ENCODE results near the gene LRP1-AS.

Gene LRP1-AS

GRCh38 chr12:57154804-57155434, 7.5 kb upstream of the LRP1-AS start:
- no peak overlapping the region for H3K4me3 ChIP-seq (ENCODE audit: low read length in 2 of 2)
- no peak overlapping the region for H2BK120ac ChIP-seq (ENCODE audit: low read depth, low read length)
- H2AK5ac ChIP-seq (ENCODE audit: low read depth, low read length), result no peak overlapping the region
- H2AFZ ChIP-seq (ENCODE audit: low read length), result no peak overlapping the region
- H3K9me3 ChIP-seq (replicated peaks in 1 of 2; ENCODE audit: control insufficient read depth in 2 of 2, insufficient read depth in 1 of 2, low read depth in 1 of 2, low read length in 2 of 2), result no peaks in the 10 kb centered on the region
- no peak overlapping the region for H3K9ac ChIP-seq (ENCODE audit: low read depth, low read length, poor library complexity)
- H2BK5ac ChIP-seq (ENCODE audit: low read length), result no peak overlapping the region
- H3K4me2 ChIP-seq (ENCODE audit: insufficient read depth, low read length, poor library complexity, severe bottlenecking), result no peak overlapping the region
- no peak overlapping the region for H2BK12ac ChIP-seq (ENCODE audit: low read length)
- H4K91ac ChIP-seq (ENCODE audit: low read depth, low read length, poor library complexity), result no peak overlapping the region
- no peak overlapping the region for H3K4ac ChIP-seq (ENCODE audit: low read length)
- no peak for DNase-seq (ENCODE audit: low spot score)
- H2BK15ac ChIP-seq (ENCODE audit: low read length), result no peak overlapping the region
- peaks cover 1 to 3% of the 10 kb centered on the region in 2 donors for H3K4me1 ChIP-seq (ENCODE audit: control insufficient read depth in 2 of 2, insufficient read depth in 1 of 2, low read depth in 1 of 2, low read length in 2 of 2)
- H3K23ac ChIP-seq (ENCODE audit: low read depth, low read length, poor library complexity), result no peak overlapping the region
- H3K79me1 ChIP-seq (ENCODE audit: low read depth, low read length), result no peaks in the 10 kb centered on the region
- H3K27ac ChIP-seq (replicated peaks; ENCODE audit: low read length), result no peak overlapping the region
- no peaks in the 10 kb centered on the region for H3K27me3 ChIP-seq (ENCODE audit: control insufficient read depth in 3 of 3, insufficient read depth in 3 of 3, low read depth in 1 of 3, low read length in 3 of 3)
- H3K18ac ChIP-seq (ENCODE audit: low read length), result no peak overlapping the region
- peaks cover 46 to 96% of the 10 kb centered on the region in 2 donors for H3K36me3 ChIP-seq (replicated peaks in 1 of 2; ENCODE audit: control insufficient read depth in 2 of 2, insufficient read depth in 2 of 2, low read length in 2 of 2)
- WGBS, 2 donors (ENCODE audit: extremely low coverage in 2 of 2, insufficient read length in 2 of 2, insufficient replicate concordance in 1 of 2), result no CpG with 5 or more reads among the region's 5 CpGs
- no peak overlapping the region for H3K14ac ChIP-seq (ENCODE audit: low read length)
- H4K8ac ChIP-seq (ENCODE audit: low read depth, low read length), result no peak overlapping the region

DNA sequence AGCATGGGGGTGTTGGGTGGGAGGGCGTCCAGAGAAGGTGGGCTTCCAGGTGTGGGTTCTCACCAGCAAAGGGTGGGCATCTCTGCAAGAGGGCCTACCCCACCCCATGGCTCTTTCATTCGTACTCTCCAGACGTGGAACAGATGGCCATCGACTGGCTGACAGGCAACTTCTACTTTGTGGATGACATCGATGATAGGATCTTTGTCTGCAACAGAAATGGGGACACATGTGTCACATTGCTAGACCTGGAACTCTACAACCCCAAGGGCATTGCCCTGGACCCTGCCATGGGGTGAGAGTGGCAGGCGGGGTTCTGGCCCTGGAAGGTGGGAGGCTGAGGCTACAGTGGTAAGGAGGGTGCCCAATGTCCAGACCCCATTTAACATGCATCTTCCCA, 6.7 kb upstream of the LRP1-AS start:
- Histone ChIP-seq H2BK5ac (ENCODE audit: low read length) (no peak overlapping the region), H3K4me1 (ENCODE audit: control insufficient read depth in 2 of 2, insufficient read depth in 1 of 2, low read depth in 1 of 2, low read length in 2 of 2) (peaks cover 1 to 3% of the 10 kb centered on the region in 2 donors), H2BK120ac (ENCODE audit: low read depth, low read length) (no peak overlapping the region), H3K27ac (replicated peaks; ENCODE audit: low read length) (no peak overlapping the region), H3K9me3 (replicated peaks in 1 of 2; ENCODE audit: control insufficient read depth in 2 of 2, insufficient read depth in 1 of 2, low read depth in 1 of 2, low read length in 2 of 2) (no peaks in the 10 kb centered on the region), H3K4me3 (ENCODE audit: low read length in 2 of 2) (no peak overlapping the region), H3K23ac (ENCODE audit: low read depth, low read length, poor library complexity) (no peak overlapping the region), H3K79me1 (ENCODE audit: low read depth, low read length) (no peaks in the 10 kb centered on the region), H3K9ac (ENCODE audit: low read depth, low read length, poor library complexity) (no peak overlapping the region), H2AK5ac (ENCODE audit: low read depth, low read length) (no peak overlapping the region), H4K8ac (ENCODE audit: low read depth, low read length) (no peak overlapping the region), H2AFZ (ENCODE audit: low read length) (no peak overlapping the region), H3K18ac (ENCODE audit: low read length) (no peak overlapping the region), H3K14ac (ENCODE audit: low read length) (no peak overlapping the region), H3K4me2 (ENCODE audit: insufficient read depth, low read length, poor library complexity, severe bottlenecking) (no peak overlapping the region), H3K27me3 (ENCODE audit: control insufficient read depth in 3 of 3, insufficient read depth in 3 of 3, low read depth in 1 of 3, low read length in 3 of 3) (no peaks in the 10 kb centered on the region), H2BK12ac (ENCODE audit: low read length) (no peak overlapping the region), H3K4ac (ENCODE audit: low read length) (no peak overlapping the region), H2BK15ac (ENCODE audit: low read length) (no peak overlapping the region), H3K36me3 (replicated peaks in 1 of 2; ENCODE audit: control insufficient read depth in 2 of 2, insufficient read depth in 2 of 2, low read length in 2 of 2) (peaks cover 45 to 96% of the 10 kb centered on the region in 2 donors), H4K91ac (ENCODE audit: low read depth, low read length, poor library complexity) (no peak overlapping the region)
- no peak for DNase-seq (ENCODE audit: low spot score)
- no CpG with 5 or more reads among the region's 6 CpGs for WGBS, 2 donors (ENCODE audit: extremely low coverage in 2 of 2, insufficient read length in 2 of 2, insufficient replicate concordance in 1 of 2)

DNA sequence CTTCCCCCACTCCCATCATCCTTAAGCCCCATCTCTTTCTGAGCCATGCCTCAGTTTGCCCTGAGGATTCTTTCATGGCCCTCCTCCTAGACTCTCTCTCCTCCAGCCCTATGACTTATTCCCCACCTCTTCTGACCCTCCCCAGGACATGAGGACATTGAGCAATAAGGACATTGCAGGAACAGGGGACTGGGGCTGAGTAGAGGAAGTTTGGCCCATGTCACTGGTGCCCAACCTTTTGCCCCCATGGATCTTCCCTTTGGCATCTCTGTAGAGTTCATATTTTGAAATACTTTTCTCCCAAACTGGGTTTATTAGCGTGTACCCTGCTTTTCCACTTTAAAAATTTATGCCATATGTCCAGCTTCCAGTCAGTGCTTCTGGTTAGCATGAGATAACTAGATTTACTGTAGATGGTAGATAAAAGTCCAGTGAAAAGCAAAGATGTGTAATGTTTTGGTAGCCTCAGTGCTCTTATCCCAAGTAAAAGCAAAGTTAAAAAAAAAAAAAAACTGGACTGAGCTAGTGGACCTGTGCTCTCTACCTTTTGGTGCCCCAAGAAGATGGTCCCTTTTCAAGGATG, 6.1 kb upstream of the LRP1-AS start:
- H3K27ac ChIP-seq (replicated peaks; ENCODE audit: low read length), result no peak overlapping the region
- no peak overlapping the region for H4K8ac ChIP-seq (ENCODE audit: low read depth, low read length)
- no peak overlapping the region for H3K9ac ChIP-seq (ENCODE audit: low read depth, low read length, poor library complexity)
- H3K14ac ChIP-seq (ENCODE audit: low read length), result no peak overlapping the region
- no peaks in the 10 kb centered on the region for H3K79me1 ChIP-seq (ENCODE audit: low read depth, low read length)
- H3K23ac ChIP-seq (ENCODE audit: low read depth, low read length, poor library complexity), result no peak overlapping the region
- H2AFZ ChIP-seq (ENCODE audit: low read length), result no peak overlapping the region
- no peak overlapping the region for H2AK5ac ChIP-seq (ENCODE audit: low read depth, low read length)
- no peak overlapping the region for H2BK12ac ChIP-seq (ENCODE audit: low read length)
- H3K36me3 ChIP-seq (replicated peaks in 1 of 2; ENCODE audit: control insufficient read depth in 2 of 2, insufficient read depth in 2 of 2, low read length in 2 of 2), result peaks cover 41 to 96% of the 10 kb centered on the region in 2 donors
- no peak overlapping the region for H4K91ac ChIP-seq (ENCODE audit: low read depth, low read length, poor library complexity)
- H2BK120ac ChIP-seq (ENCODE audit: low read depth, low read length), result no peak overlapping the region
- H3K4me3 ChIP-seq (ENCODE audit: low read length in 2 of 2), result no peak overlapping the region
- H3K9me3 ChIP-seq (replicated peaks in 1 of 2; ENCODE audit: control insufficient read depth in 2 of 2, insufficient read depth in 1 of 2, low read depth in 1 of 2, low read length in 2 of 2), result no peaks in the 10 kb centered on the region
- H3K18ac ChIP-seq (ENCODE audit: low read length), result no peak overlapping the region
- H3K4me1 ChIP-seq (ENCODE audit: control insufficient read depth in 2 of 2, insufficient read depth in 1 of 2, low read depth in 1 of 2, low read length in 2 of 2), result peaks cover 1% of the 10 kb centered on the region in 2 donors
- H3K4me2 ChIP-seq (ENCODE audit: insufficient read depth, low read length, poor library complexity, severe bottlenecking), result no peak overlapping the region
- WGBS, 2 donors (ENCODE audit: extremely low coverage in 2 of 2, insufficient read length in 2 of 2, insufficient replicate concordance in 1 of 2), result no CpG with 5 or more reads among the region's 1 CpG
- DNase-seq (ENCODE audit: low spot score), result no peak
- H2BK15ac ChIP-seq (ENCODE audit: low read length), result no peak overlapping the region
- no peaks in the 10 kb centered on the region for H3K27me3 ChIP-seq (ENCODE audit: control insufficient read depth in 3 of 3, insufficient read depth in 3 of 3, low read depth in 1 of 3, low read length in 3 of 3)
- no peak overlapping the region for H3K4ac ChIP-seq (ENCODE audit: low read length)
- no peak overlapping the region for H2BK5ac ChIP-seq (ENCODE audit: low read length)

DNA sequence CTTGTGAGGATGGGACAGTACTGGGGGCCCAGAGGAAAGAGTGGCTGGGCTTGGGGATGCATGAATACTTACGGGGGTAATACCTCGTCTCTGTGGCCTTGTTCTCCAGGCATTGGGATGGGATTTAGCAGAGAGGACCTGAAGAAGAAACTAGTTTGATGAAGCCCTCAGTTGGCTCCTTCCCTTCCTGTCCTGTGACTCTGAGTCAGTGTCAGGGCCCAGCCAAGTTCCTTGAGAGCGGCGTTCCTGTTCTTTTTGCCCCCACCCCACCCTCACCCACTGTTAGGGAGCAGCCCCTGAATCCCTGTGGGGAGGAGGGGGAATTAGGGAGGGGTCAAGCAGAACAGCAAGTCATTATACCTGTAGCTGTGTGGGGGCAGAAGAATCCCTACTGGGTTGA, 5.2 kb upstream of the LRP1-AS start:
- Histone ChIP-seq H2BK5ac (ENCODE audit: low read length) (no peak overlapping the region), H2BK12ac (ENCODE audit: low read length) (no peak overlapping the region), H3K79me1 (ENCODE audit: low read depth, low read length) (no peaks in the 10 kb centered on the region), H3K18ac (ENCODE audit: low read length) (no peak overlapping the region), H2AK5ac (ENCODE audit: low read depth, low read length) (no peak overlapping the region), H2AFZ (ENCODE audit: low read length) (no peak overlapping the region), H4K8ac (ENCODE audit: low read depth, low read length) (no peak overlapping the region), H3K23ac (ENCODE audit: low read depth, low read length, poor library complexity) (no peak overlapping the region), H3K4me1 (ENCODE audit: control insufficient read depth in 2 of 2, insufficient read depth in 1 of 2, low read depth in 1 of 2, low read length in 2 of 2) (no peaks in the 10 kb centered on the region), H3K14ac (ENCODE audit: low read length) (no peak overlapping the region), H3K4ac (ENCODE audit: low read length) (no peak overlapping the region), H3K9me3 (replicated peaks in 1 of 2; ENCODE audit: control insufficient read depth in 2 of 2, insufficient read depth in 1 of 2, low read depth in 1 of 2, low read length in 2 of 2) (no peaks in the 10 kb centered on the region), H3K9ac (ENCODE audit: low read depth, low read length, poor library complexity) (no peak overlapping the region), H3K27me3 (ENCODE audit: control insufficient read depth in 3 of 3, insufficient read depth in 3 of 3, low read depth in 1 of 3, low read length in 3 of 3) (no peaks in the 10 kb centered on the region), H3K4me3 (ENCODE audit: low read length in 2 of 2) (no peak overlapping the region), H4K91ac (ENCODE audit: low read depth, low read length, poor library complexity) (no peak overlapping the region), H3K27ac (replicated peaks; ENCODE audit: low read length) (no peak overlapping the region), H2BK15ac (ENCODE audit: low read length) (no peak overlapping the region), H3K36me3 (replicated peaks in 1 of 2; ENCODE audit: control insufficient read depth in 2 of 2, insufficient read depth in 2 of 2, low read length in 2 of 2) (peaks cover 35 to 96% of the 10 kb centered on the region in 2 donors), H2BK120ac (ENCODE audit: low read depth, low read length) (no peak overlapping the region), H3K4me2 (ENCODE audit: insufficient read depth, low read length, poor library complexity, severe bottlenecking) (no peak overlapping the region)
- no peak for DNase-seq (ENCODE audit: low spot score)
- WGBS, 2 donors (ENCODE audit: extremely low coverage in 2 of 2, insufficient read length in 2 of 2, insufficient replicate concordance in 1 of 2), result no CpG with 5 or more reads among the region's 4 CpGs

Measured in neuronal stem cell (in vitro differentiated cells).